GF-D8 (cell line): ENCODE data around the gene KMT2E.

Experiments used
- DNase-seq: peaks from one replicate; lab custom pipeline; 2025; lab: John Stamatoyannopoulos, UW

The KMT2E gene

DNA sequence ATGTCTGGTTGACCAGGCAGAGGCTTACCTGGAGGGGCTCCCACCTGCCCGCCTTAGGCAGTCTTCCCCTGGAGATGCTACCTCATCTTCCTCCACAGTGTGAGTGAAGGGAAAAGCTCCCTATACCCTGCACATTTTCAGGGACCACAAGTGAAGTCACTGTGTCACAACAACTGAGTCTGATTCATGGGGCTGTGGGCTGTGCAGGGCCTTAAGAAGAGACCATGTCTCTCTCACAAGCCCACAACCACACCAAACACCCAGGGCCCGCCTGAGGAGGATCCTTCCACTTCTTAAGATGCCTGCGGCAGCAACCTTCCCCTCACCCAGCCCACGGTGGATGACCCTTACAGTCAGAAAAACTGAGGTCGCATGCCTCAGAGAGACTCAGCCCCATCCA lies 118.3 kb downstream of the KMT2E start:
- no peak for DNase-seq

GRCh38 chr7:105132835-105133234 lies 118.8 kb downstream of the KMT2E start:
- no peak for DNase-seq

- DNase-seq, result no peak
Observed at GRCh38 chr7:105133358-105133757, 119.4 kb downstream of the KMT2E start.

GRCh38 chr7:105133986-105134655 lies 120.1 kb downstream of the KMT2E start:
- no peak for DNase-seq

DNA sequence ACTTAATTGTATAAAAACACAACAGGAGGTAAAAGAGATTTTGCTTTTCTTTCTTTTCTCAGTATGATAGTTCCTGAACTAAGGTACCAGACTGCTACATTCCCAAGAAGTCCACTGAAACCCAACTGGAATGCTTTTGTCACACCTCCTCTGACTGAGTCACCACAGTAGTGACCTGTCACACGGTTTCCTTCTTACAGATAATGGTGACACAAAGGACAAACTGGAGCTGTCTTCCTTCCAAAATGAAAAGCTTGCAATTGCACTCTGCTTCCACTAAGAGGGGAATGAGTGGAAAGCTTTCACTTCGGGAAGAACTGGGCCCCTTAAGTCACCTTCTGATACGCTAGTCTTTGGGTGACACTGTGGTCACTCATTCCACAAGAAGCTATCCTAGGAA lies 122.2 kb downstream of the KMT2E start:
- DNase-seq, result no peak

- DNase-seq, result no peak
Observed at GRCh38 chr7:105137898-105138297, 123.9 kb downstream of the KMT2E start.

- DNase-seq, result no peak
Observed at GRCh38 chr7:105139381-105139780, 125.4 kb downstream of the KMT2E start.

- DNase-seq, result no peak
Observed at GRCh38 chr7:105141068-105141467, 127.1 kb downstream of the KMT2E start.

- no peak for DNase-seq
Observed at GRCh38 chr7:105149827-105150226, 135.8 kb downstream of the KMT2E start.

GRCh38 chr7:105151152-105151551 lies 137.1 kb downstream of the KMT2E start:
- no peak for DNase-seq

- DNase-seq, result no peak
Observed at GRCh38 chr7:105153531-105153930, 139.5 kb downstream of the KMT2E start.

GRCh38 chr7:105154084-105154483 lies 140.1 kb downstream of the KMT2E start:
- no peak for DNase-seq

DNA sequence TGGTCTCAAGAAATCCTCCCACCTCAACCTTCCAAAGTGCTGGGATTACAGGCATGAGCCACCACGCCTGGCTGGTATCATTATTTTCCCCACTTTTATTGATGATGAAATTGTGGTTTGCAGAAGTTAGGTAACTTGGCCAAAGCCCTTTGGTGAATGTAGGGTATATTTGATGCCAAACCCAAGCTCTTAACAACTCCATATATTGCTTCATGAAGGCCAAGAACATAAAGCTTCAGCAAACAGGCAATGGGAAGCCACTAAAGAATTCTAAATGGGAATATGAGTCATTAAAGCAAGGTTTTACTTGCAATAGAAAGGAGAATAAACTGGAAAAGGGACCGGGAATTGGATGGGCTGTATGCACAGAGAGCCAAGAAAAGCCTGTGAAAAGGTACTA lies 142.7 kb downstream of the KMT2E start:
- DNase-seq, result no peak

GRCh38 chr7:105157278-105157677 lies 143.3 kb downstream of the KMT2E start:
- no peak for DNase-seq

GRCh38 chr7:105161366-105161765 lies 147.4 kb downstream of the KMT2E start:
- no peak for DNase-seq
